ENCODE results near the gene STARD9.

STARD9 gene

DNA sequence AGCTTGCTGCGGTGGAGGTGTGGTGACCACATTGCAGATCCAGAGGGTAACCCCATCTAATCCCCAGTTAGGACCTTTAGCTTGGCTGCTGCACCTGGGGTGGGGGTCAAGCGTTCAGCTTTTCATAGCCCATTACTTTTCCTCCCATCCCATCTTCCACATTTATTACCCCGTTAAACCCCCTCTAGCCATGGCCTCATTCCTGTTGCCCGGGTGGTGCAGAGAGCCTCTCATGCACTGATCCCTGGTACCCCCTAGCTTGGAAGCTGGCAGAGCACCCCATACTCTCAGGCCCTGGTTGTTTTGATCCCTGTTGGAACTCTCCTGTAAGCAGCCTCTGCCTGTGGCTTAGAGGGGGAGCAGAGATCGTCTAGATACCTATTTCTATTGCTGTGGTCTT is 140.7 kb downstream of the STARD9 start:
- no peaks in the 10 kb centered on the region for H3K79me2 ChIP-seq (ENCODE audit: control insufficient read depth, insufficient read depth, low read length, unreplicated experiment)
- H3K4me3 ChIP-seq (ENCODE audit: low read depth, low read length) = no peak overlapping the region
- no peak overlapping the region for H2AFZ ChIP-seq (ENCODE audit: low read length, unreplicated experiment)
- no peak overlapping the region for H3K27ac ChIP-seq (ENCODE audit: low read depth, low read length)
- H3K4me1 ChIP-seq (ENCODE audit: control insufficient read depth, insufficient read depth, low read length, unreplicated experiment) = peaks cover 4% of the 10 kb centered on the region
- H3K27me3 ChIP-seq (ENCODE audit: insufficient read depth, low read length) = no peaks in the 10 kb centered on the region
- H3K36me3 ChIP-seq (ENCODE audit: insufficient read depth, low read length) = peaks cover 8% of the 10 kb centered on the region; the same call in 1 of the 2 replicates

DNA sequence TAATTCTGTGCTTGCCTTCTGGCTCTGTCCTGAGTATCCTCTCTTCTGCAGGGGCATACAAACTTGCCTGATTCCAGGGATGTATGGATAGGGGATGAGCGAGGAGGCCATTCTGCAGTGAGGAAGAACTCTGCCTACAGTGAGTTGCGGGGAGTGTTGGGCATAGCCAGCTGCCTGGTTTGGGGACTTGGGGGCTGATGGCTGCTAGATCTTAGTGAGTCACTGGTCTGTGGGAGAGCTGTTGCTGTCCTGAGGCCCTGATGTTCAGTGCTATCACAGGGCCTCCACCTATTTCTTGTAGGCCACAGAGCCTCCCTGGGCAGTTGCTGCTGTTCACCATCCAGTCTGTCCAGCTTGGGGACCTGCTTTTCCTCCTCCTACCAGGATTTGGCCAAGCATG is 141.2 kb downstream of the STARD9 start:
- H3K79me2 ChIP-seq (ENCODE audit: control insufficient read depth, insufficient read depth, low read length, unreplicated experiment) = no peaks in the 10 kb centered on the region
- no peak overlapping the region for H3K4me3 ChIP-seq (ENCODE audit: low read depth, low read length)
- H3K27ac ChIP-seq (ENCODE audit: low read depth, low read length) = no peak overlapping the region
- no peaks in the 10 kb centered on the region for H3K27me3 ChIP-seq (ENCODE audit: insufficient read depth, low read length)
- H2AFZ ChIP-seq (ENCODE audit: low read length, unreplicated experiment) = no peak overlapping the region
- peaks cover 8% of the 10 kb centered on the region; the same call in 1 of the 2 replicates for H3K36me3 ChIP-seq (ENCODE audit: insufficient read depth, low read length)
- peaks cover 4% of the 10 kb centered on the region for H3K4me1 ChIP-seq (ENCODE audit: control insufficient read depth, insufficient read depth, low read length, unreplicated experiment)

DNA sequence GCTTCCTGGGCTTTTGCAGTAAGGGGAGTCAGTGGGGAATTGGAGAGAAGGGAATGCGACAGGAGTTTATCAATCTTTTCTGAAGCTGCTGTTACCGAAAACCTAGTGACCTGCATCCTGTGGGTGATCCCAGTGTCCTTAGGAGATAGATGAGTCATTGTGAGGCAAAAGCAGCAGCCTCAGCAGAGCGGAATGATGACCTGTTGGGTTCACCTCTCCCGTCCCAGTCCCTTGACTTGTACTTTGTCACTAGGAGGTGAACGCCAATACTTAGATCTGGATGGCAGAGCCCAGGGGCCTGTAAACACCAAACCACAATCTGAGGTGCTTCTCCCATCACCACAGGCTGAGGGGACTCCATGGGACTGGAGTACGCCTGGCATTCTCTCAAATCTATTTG is 143.6 kb downstream of the STARD9 start:
- no peak overlapping the region for H3K4me3 ChIP-seq (ENCODE audit: low read depth, low read length)
- H3K79me2 ChIP-seq (ENCODE audit: control insufficient read depth, insufficient read depth, low read length, unreplicated experiment) = no peaks in the 10 kb centered on the region
- H3K4me1 ChIP-seq (ENCODE audit: control insufficient read depth, insufficient read depth, low read length, unreplicated experiment) = peaks cover 4% of the 10 kb centered on the region
- no peaks in the 10 kb centered on the region for H3K27me3 ChIP-seq (ENCODE audit: insufficient read depth, low read length)
- H3K27ac ChIP-seq (ENCODE audit: low read depth, low read length) = no peak overlapping the region
- H2AFZ ChIP-seq (ENCODE audit: low read length, unreplicated experiment) = no peak overlapping the region
- H3K36me3 ChIP-seq (ENCODE audit: insufficient read depth, low read length) = peaks cover 8% of the 10 kb centered on the region; the same call in 1 of the 2 replicates

- Histone ChIP-seq H3K27ac (ENCODE audit: low read depth, low read length) (no peak overlapping the region), H3K36me3 (ENCODE audit: insufficient read depth, low read length) (peaks cover 8% of the 10 kb centered on the region; the same call in 1 of the 2 replicates), H3K27me3 (ENCODE audit: insufficient read depth, low read length) (no peaks in the 10 kb centered on the region), H3K4me1 (ENCODE audit: control insufficient read depth, insufficient read depth, low read length, unreplicated experiment) (peaks cover 4% of the 10 kb centered on the region), H3K79me2 (ENCODE audit: control insufficient read depth, insufficient read depth, low read length, unreplicated experiment) (no peaks in the 10 kb centered on the region), H3K4me3 (ENCODE audit: low read depth, low read length) (no peak overlapping the region), H2AFZ (ENCODE audit: low read length, unreplicated experiment) (no peak overlapping the region)
Measured at GRCh38 chr15:42720071-42720470, 144.7 kb downstream of the STARD9 start.

DNA sequence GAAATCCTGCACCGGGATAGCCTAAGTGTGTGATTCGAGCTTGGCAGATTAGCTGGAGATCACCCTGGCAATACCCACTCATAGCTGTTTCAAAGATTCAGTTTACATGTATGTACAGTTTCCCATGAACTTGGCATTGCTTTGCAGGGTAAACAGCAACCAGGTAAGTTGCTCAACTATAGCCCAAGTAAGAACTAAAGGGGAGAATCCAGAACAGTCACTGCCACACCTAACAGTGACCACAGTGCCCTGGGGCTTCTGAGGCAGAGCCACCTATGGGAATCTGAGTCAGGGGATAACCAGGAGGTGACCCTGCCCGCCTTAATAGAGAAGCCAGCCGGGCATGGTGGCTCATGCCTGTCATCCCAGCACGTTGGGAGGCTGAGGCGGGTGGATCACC is 145.6 kb downstream of the STARD9 start:
- H3K4me1 ChIP-seq (ENCODE audit: control insufficient read depth, insufficient read depth, low read length, unreplicated experiment) = peaks cover 4% of the 10 kb centered on the region
- peaks cover 8% of the 10 kb centered on the region; the same call in 1 of the 2 replicates for H3K36me3 ChIP-seq (ENCODE audit: insufficient read depth, low read length)
- no peak overlapping the region for H3K27ac ChIP-seq (ENCODE audit: low read depth, low read length)
- no peaks in the 10 kb centered on the region for H3K27me3 ChIP-seq (ENCODE audit: insufficient read depth, low read length)
- no peak overlapping the region for H2AFZ ChIP-seq (ENCODE audit: low read length, unreplicated experiment)
- no peak overlapping the region for H3K4me3 ChIP-seq (ENCODE audit: low read depth, low read length)
- no peaks in the 10 kb centered on the region for H3K79me2 ChIP-seq (ENCODE audit: control insufficient read depth, insufficient read depth, low read length, unreplicated experiment)

- no peak overlapping the region for H2AFZ ChIP-seq (ENCODE audit: low read length, unreplicated experiment)
- no peaks in the 10 kb centered on the region for H3K4me1 ChIP-seq (ENCODE audit: control insufficient read depth, insufficient read depth, low read length, unreplicated experiment)
- no peaks in the 10 kb centered on the region for H3K27me3 ChIP-seq (ENCODE audit: insufficient read depth, low read length)
- peaks cover 8% of the 10 kb centered on the region; the same call in 1 of the 2 replicates for H3K36me3 ChIP-seq (ENCODE audit: insufficient read depth, low read length)
- H3K4me3 ChIP-seq (ENCODE audit: low read depth, low read length) = no peak overlapping the region
- no peak overlapping the region for H3K27ac ChIP-seq (ENCODE audit: low read depth, low read length)
- H3K79me2 ChIP-seq (ENCODE audit: control insufficient read depth, insufficient read depth, low read length, unreplicated experiment) = no peaks in the 10 kb centered on the region
Measured at GRCh38 chr15:42721916-42722315, 146.5 kb downstream of the STARD9 start.

- H3K27me3 ChIP-seq (ENCODE audit: insufficient read depth, low read length) = no peaks in the 10 kb centered on the region
- no peaks in the 10 kb centered on the region for H3K4me1 ChIP-seq (ENCODE audit: control insufficient read depth, insufficient read depth, low read length, unreplicated experiment)
- H2AFZ ChIP-seq (ENCODE audit: low read length, unreplicated experiment) = no peak overlapping the region
- H3K79me2 ChIP-seq (ENCODE audit: control insufficient read depth, insufficient read depth, low read length, unreplicated experiment) = no peaks in the 10 kb centered on the region
- no peak overlapping the region for H3K27ac ChIP-seq (ENCODE audit: low read depth, low read length)
- H3K4me3 ChIP-seq (ENCODE audit: low read depth, low read length) = no peak overlapping the region
- H3K36me3 ChIP-seq (ENCODE audit: insufficient read depth, low read length) = peaks cover 8% of the 10 kb centered on the region; the same call in 1 of the 2 replicates
Measured at GRCh38 chr15:42723068-42723467, 147.7 kb downstream of the STARD9 start.

DNA sequence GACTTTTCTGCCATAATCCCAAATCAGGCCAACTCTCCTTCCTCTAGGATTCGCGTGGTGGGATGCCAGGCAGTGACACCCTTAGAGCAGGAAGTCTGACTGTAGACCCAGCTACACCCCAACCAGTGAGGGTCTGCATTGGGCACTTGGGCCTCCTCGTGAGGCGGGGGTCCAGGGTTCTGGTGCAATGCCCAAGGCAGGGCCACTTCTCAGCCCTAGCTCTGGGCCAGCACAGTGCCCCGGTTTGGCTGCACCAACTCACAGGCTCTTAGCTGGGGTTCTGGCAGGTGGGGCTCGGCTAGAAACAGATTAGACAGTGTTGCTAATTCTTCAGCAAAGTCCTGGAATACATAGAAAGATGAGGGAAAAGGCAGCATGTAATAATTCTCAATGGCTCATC is 148.9 kb downstream of the STARD9 start:
- no peaks in the 10 kb centered on the region for H3K79me2 ChIP-seq (ENCODE audit: control insufficient read depth, insufficient read depth, low read length, unreplicated experiment)
- H3K4me1 ChIP-seq (ENCODE audit: control insufficient read depth, insufficient read depth, low read length, unreplicated experiment) = no peaks in the 10 kb centered on the region
- H3K4me3 ChIP-seq (ENCODE audit: low read depth, low read length) = no peak overlapping the region
- no peaks in the 10 kb centered on the region for H3K27me3 ChIP-seq (ENCODE audit: insufficient read depth, low read length)
- H2AFZ ChIP-seq (ENCODE audit: low read length, unreplicated experiment) = no peak overlapping the region
- H3K27ac ChIP-seq (ENCODE audit: low read depth, low read length) = no peak overlapping the region
- peaks cover 8% of the 10 kb centered on the region; the same call in 1 of the 2 replicates for H3K36me3 ChIP-seq (ENCODE audit: insufficient read depth, low read length)

DNA sequence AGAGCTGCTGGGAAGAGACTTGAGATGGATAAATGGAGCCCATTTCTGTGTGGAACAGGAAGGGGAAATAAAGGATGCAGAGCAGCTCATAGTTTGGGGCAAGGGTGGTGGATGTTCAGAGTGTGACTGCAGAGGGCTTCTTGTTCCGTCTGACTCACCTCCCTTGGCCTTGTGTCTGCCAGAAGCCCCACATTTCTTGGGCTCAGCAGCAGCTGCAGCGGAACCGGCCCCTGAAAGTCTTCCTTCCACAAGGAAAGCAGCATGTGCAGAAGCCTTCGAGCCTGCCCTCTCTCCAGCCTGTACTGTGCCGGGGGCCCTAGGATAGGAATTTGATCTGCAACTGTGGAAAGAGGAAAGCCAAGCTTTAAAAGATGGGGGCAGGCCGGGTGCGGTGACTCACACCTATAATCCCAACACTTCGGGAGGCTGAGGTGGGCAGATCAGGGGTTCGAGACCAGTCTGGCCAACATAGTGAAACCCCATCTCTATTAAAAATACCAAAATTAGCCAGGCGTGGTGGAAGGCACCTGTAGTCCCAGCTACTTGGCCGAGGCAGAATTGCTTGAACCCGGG is 150.0 kb downstream of the STARD9 start:
- no peaks in the 10 kb centered on the region for H3K4me1 ChIP-seq (ENCODE audit: control insufficient read depth, insufficient read depth, low read length, unreplicated experiment)
- no peaks in the 10 kb centered on the region for H3K79me2 ChIP-seq (ENCODE audit: control insufficient read depth, insufficient read depth, low read length, unreplicated experiment)
- H3K36me3 ChIP-seq (ENCODE audit: insufficient read depth, low read length) = 0 out of 2 replicates have a peak, but pooled peaks cover 3% of the 10 kb centered on the region
- no peak overlapping the region for H3K4me3 ChIP-seq (ENCODE audit: low read depth, low read length)
- H3K27ac ChIP-seq (ENCODE audit: low read depth, low read length) = no peak overlapping the region
- no peaks in the 10 kb centered on the region for H3K27me3 ChIP-seq (ENCODE audit: insufficient read depth, low read length)
- H2AFZ ChIP-seq (ENCODE audit: low read length, unreplicated experiment) = no peak overlapping the region

- Histone ChIP-seq H2AFZ (ENCODE audit: low read length, unreplicated experiment) (no peak overlapping the region), H3K27me3 (ENCODE audit: insufficient read depth, low read length) (no peaks in the 10 kb centered on the region), H3K79me2 (ENCODE audit: control insufficient read depth, insufficient read depth, low read length, unreplicated experiment) (no peaks in the 10 kb centered on the region), H3K36me3 (ENCODE audit: insufficient read depth, low read length) (no peaks in the 10 kb centered on the region), H3K4me3 (ENCODE audit: low read depth, low read length) (no peak overlapping the region), H3K4me1 (ENCODE audit: control insufficient read depth, insufficient read depth, low read length, unreplicated experiment) (no peaks in the 10 kb centered on the region), H3K27ac (ENCODE audit: low read depth, low read length) (no peak overlapping the region)
Measured at GRCh38 chr15:42726114-42726513, 150.7 kb downstream of the STARD9 start.

GRCh38 chr15:42727750-42728381 is 152.5 kb downstream of the STARD9 start:
- no peak overlapping the region for H3K4me3 ChIP-seq (ENCODE audit: low read depth, low read length)
- 0 out of 2 replicates have a peak, but pooled peaks cover 6% of the 10 kb centered on the region for H3K36me3 ChIP-seq (ENCODE audit: insufficient read depth, low read length)
- no peak overlapping the region for H3K27ac ChIP-seq (ENCODE audit: low read depth, low read length)
- no peak overlapping the region for H2AFZ ChIP-seq (ENCODE audit: low read length, unreplicated experiment)
- no peaks in the 10 kb centered on the region for H3K27me3 ChIP-seq (ENCODE audit: insufficient read depth, low read length)
- H3K4me1 ChIP-seq (ENCODE audit: control insufficient read depth, insufficient read depth, low read length, unreplicated experiment) = no peaks in the 10 kb centered on the region
- H3K79me2 ChIP-seq (ENCODE audit: control insufficient read depth, insufficient read depth, low read length, unreplicated experiment) = no peaks in the 10 kb centered on the region

Measured in ACC112 (cell line).